Spleen (tissue), 7 donors: Measurements from ENCODE around the gene NARF.

Experiments used
- CTCF ChIP-seq, 11 experiments: fragments of 200-600 bp in 7 of 11; fragments of 450-650 bp in 4 of 11; sonication (generic) in 4 of 11; IDR thresholded peaks in 8 of 11; conservative IDR thresholded peaks in 3 of 11; 1 replicate in 7 of 11; 2 replicates in 4 of 11; pipeline versions ENCODE4 v1.4.0 to v1.8.0; 2016 to 2021; ENCODE audit warnings: antibody characterized with exemption in 11 of 11, inconsistent platforms in 4 of 11, mild to moderate bottlenecking in 1 of 11
- POLR2A ChIP-seq, 3 donors: fragments of 450-650 bp; IDR thresholded peaks; one replicate each; pipeline ENCODE4 v1.5.1; 2017; ENCODE audit warnings: antibody characterized with exemption in 3 of 3, mild to moderate bottlenecking in 1 of 3
- donor health status: DM: no; HTN: no; CAD: no; lungs with moderate emphysema.
- donor health status: DM: no; HTN: no; CAD: no.
- donor health status: DM: no; HTN: no; CAD: no.

- TF ChIP-seq CTCF (IDR thresholded peaks at IDR 0.05 in 8 of 11, conservative IDR thresholded peaks at IDR 0.05 in 3 of 11) (peak in 1 of 11 experiments; percentile 1), POLR2A (IDR thresholded peaks at IDR 0.05) (no peak)
Measured at GRCh38 chr17:82424863-82425159, 33.7 kb upstream of the NARF start.
